GM19463 (cell line): ENCODE results near the gene UGGT2.
"Not testable (repeated sequence)": the region's sequence is repeated elsewhere in the genome, so short reads cannot be mapped to it uniquely, and the experiment has no call there.

Experiments used
- ATAC-seq: cut with Tn5 transposase; IDR thresholded peaks from one replicate; pipeline ENCODE4 v1.9.1; 2021; ENCODE audit warnings: mild to moderate bottlenecking, moderate library complexity; ENCODE audit not compliant: unreplicated experiment

The UGGT2 gene

DNA sequence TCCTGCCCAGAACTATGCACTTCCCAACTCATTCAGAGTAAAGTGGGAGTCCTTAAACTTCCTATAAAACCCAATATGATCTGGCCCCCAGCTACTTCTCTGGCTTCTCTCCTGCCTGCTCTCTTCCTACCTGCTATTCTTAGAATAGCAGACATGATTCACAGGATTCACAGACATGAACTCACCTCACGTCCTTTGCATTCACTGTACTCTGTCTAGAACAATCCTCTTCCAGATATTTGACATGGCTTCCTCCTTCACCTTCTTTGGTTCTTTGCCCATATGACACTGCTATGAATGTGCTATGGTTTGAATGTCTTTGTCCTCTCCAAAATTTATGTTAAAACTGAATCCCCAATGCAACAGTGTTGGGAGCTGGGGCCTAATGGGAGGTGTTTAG is 154.9 kb downstream of the UGGT2 start:
- ATAC-seq: no peak

DNA sequence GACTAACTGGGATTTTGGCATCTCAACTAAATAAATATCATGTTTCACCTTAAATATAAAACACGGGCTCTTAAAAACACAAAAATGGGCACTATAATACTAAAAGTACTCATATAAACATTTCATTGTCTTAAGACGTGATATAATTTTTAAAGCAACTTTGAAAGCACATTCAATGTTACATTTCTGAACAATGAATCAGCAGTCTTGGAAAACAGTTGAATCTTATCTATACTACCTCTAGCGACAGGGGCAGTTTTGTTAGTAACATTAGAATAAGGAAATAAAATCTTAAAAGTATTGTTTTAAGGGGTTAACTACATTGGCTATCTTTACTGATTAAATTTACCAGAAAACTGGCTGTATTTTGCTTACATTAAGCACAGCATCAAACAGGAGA is 156.9 kb downstream of the UGGT2 start:
- ATAC-seq: no peak

GRCh38 chr13:95893861-95894260 is 159.3 kb downstream of the UGGT2 start:
- ATAC-seq: no peak

GRCh38 chr13:95882121-95882520 is 171.1 kb downstream of the UGGT2 start:
- no peak for ATAC-seq

DNA sequence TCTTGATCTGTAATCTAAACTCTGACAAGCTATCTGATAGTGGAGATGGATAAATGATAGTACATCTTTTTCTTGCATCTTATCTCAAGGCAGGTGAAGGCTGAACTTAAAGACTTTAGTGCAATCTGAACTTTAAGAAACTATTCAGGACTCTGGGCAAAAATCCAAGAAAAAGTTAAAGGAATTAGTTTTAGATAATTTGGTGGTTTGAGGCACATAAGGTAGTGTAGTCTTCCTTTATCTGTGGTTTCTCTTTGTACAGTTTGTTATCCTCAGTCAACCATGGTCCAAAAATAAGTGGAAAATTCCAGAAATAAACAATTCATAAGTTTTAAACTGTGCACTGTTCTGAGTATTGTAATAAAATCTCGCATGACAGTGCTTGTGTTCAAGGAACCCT is 172.9 kb downstream of the UGGT2 start:
- ATAC-seq: no peak

DNA sequence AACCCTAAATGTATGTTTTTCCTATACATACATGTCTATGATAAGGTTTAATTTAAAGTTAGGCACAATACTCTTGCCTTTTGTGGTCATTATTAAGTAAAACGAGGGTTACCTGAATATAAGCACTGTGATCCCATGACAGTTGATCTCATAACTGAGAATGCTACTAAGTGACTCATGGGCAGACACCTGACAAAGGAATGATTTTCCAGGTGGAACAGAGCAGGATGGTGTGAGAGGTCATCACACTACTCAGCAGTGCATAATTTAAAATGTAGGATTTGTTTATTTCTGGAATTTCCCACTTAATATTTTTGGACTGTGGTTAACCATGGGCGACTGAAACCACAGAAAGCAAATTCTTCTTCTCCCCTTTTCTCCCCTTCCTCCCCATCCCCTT is 178.9 kb downstream of the UGGT2 start:
- no peak for ATAC-seq

- ATAC-seq: no peak
Observed at GRCh38 chr13:95870421-95870820, 182.8 kb downstream of the UGGT2 start.

DNA sequence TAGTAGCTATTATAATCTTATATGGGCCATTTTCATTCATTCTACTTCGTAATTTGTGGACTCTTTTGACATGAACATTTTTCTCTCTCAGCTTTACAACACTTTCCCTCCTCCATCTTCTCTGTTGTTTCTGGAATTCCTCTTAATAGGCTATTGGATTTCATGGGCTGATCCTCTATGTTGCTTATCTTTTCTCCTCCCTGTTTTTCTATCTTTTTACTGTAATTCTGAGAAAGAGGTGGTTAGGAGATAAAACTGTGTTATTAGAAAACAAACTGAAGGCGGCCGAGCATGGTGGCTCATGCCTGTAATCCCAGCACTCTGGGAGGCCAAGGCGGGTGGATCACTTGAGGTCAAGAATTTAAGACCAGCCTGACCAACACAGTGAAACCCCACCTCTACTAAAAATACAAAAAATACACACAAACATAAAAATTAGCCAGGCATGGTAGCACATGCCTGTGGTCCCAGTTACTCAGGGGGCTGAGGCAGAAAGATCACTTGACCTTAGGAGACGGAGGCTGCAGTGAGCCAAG is 188.1 kb downstream of the UGGT2 start:
- no peak for ATAC-seq

GRCh38 chr13:95862408-95862807 is 190.8 kb downstream of the UGGT2 start:
- ATAC-seq: no peak

DNA sequence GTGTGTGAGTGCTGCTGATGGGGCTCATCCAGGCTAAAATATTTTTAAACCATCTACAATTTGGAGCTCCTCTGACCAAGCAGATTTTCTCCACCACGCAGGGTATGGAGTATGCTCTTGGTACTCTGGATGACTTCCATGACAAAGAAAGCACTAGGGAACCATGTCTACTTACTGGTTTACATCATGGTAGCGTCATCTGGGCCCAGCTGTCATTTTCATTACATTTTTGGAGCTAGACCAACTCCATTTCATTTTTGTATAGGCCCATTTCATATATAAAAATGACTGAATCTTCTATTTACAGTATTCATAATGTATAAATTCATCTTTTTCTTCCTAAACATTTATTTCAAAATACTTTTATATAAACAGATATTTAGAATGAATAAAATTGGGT is 191.9 kb downstream of the UGGT2 start:
- ATAC-seq: no peak

- ATAC-seq: no peak
Observed at GRCh38 chr13:95858286-95859075, 194.7 kb downstream of the UGGT2 start.

DNA sequence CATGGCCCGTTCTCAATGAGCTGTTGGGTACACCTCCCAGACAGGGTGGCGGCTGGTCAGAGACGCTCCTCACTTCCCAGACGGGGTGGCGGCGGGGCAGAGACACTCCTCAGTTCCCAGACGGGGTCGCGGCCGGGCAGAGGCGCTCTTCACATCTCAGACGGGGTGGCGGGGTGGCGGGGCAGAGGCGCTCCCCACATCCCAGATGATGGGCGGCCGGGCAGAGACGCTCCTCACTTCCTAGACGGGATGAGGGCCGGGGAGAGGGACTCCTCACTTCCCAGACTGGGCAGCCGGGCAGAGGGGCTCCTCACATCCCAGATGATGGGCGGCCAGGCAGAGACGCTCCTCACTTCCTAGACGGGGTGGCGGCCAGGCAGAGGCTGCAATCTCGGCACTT is 207.5 kb downstream of the UGGT2 start:
- ATAC-seq: not testable (repeated sequence)

GRCh38 chr13:95842898-95843297 is 210.3 kb downstream of the UGGT2 start:
- no peak for ATAC-seq

GRCh38 chr13:95841894-95842293 is 211.3 kb downstream of the UGGT2 start:
- ATAC-seq: no peak

DNA sequence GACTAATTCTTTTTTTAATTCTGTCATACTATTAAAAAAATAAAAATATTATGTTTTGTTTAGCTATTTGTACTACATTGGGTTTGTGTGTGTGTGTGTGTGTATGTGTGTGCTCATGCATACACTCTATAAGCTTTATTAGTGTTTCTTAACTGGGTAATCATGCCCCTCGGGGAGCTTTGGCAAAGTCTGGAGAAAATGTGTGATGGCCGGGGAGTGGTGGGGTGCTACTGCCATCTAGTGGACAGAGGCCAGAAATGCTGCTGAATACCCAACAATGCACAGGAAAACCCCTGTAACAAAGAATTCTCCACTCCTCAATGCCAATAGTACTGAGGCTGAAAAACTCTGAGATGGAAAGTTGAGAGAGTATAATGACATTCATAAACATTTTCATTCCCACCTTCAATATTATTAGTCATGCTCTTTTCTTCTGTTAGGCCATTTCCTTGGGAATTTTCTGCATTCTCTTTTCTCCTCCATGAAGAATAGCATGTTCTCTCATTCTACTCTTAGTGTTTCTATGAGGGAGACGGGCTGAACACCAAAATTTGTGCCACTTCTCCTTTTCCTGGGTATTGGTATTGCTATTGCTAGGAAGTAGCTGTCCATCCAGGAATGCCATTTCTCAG is 219.0 kb downstream of the UGGT2 start:
- peak; percentile 93 for ATAC-seq

DNA sequence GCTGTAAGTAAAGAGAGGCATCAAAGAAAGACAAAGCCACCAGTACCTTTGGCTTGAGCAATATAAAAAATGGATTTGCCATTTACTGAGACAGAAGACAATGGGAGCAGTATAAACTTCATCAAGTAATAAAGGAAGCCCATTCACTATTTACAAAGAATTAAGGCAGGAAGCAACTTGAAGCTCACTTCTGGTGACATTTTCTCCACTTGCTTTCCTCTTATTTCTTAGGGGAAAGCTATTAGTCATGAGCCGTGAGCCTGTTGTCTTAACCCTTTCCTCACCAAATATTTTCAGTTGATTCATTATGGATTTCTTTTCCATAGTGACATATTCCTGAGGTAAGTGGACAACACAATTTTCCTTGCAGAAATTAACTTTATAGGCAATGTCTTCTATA is 219.5 kb downstream of the UGGT2 start:
- no peak for ATAC-seq

DNA sequence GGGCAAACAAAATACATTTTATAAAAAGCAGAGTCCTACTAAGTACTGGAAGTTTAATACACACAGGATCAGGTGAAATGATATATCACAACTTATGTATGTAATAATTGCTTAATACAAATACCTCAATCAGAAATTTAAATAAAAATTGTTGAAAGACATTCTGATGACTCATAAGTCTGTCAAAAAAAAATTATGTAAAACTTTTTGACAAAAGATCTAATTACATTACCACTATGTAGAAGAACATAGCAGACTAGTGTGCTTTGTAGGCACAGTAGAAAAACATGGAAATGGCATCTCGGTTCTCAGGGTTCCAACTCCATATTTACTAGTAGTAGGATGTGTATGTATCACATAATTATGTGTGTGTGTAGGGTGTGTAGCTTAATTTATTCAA is 220.1 kb downstream of the UGGT2 start:
- ATAC-seq: no peak

DNA sequence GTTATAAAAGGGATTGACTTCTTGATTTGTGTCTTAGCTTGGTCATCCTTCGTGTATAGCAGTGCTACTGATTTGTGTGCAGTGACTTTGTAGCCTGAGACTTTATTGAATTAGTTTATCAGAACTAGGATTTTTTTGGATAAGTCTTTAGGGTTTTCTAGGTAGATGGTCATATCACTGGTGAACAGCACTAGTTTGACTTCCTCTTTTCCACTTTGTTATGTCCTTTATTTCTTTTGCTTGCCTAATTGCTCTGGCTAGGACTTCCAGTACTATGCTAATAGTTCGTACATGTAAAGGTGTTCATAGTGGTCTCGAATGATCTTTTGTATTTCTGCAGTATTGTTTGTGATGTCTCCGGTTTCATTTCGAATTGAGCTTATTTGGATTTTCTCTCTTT is 230.9 kb downstream of the UGGT2 start:
- ATAC-seq: no peak

DNA sequence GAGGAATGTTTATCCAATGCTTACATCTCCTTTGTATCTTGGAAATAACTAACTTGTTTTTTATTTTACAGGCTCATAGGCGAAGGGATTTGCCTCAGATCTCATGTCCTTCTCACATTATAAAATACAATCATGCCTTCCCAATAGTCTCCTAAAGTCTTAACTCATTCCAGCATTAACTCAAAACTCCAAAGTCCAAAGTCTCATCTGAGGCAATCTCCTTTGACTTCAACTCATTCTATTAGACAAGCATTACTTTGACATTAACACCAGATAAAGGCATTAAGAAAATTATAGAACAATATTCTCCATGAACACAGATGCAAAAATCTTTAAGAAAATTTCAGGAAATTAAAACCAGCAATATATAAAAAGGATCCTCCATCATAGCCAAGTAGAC is 238.7 kb downstream of the UGGT2 start:
- ATAC-seq: no peak

- ATAC-seq: no peak
Observed at GRCh38 chr13:95813139-95813538, 240.1 kb downstream of the UGGT2 start.

GRCh38 chr13:95809429-95809828 is 243.8 kb downstream of the UGGT2 start:
- no peak for ATAC-seq

GRCh38 chr13:95805921-95806320 is 247.3 kb downstream of the UGGT2 start:
- ATAC-seq: no peak
